Neural cell (in vitro differentiated cells): Measurements from ENCODE around the gene SCAP. TPM values are rescaled to one million over a fixed set of nuclear protein-coding genes. Genes with fewer than 3 reads are reported as not detected.

ENCODE experiments used
- H2AFZ ChIP-seq: fragments of 200-600, 300-800 bp; sonication (generic), shearing (Covaris generic); 2 replicates; pipeline ENCODE4 v1.6.0; 2014; ENCODE audit warnings: low read depth, mild to moderate bottlenecking, antibody characterized with exemption, low read length, moderate library complexity
- H3F3A ChIP-seq: fragments of 200-600 bp; shearing (Covaris generic); 2 replicates; pipeline ENCODE4 v1.6.1; 2016; ENCODE audit warnings: mild to moderate bottlenecking, moderate library complexity, mixed read lengths, antibody characterized with exemption, low read length; ENCODE audit not compliant: insufficient read depth, poor library complexity, severe bottlenecking
- H3K27ac ChIP-seq: fragments of 200-600, 300-800 bp; sonication (generic), shearing (Covaris generic); 2 replicates; pipeline ENCODE4 v1.5.1; 2014; ENCODE audit warnings: mild to moderate bottlenecking, low read length, moderate library complexity
- H3K27me3 ChIP-seq: fragments of 300-800, 200-600 bp; sonication (generic), shearing (Covaris generic); 2 replicates; pipeline ENCODE4 v1.6.0; 2014; ENCODE audit warnings: mild to moderate bottlenecking, low read depth, low read length, moderate library complexity; ENCODE audit not compliant: insufficient read depth
- H3K36me3 ChIP-seq: fragments of 300-800, 200-600 bp; sonication (generic), shearing (Covaris generic); 2 replicates; pipeline ENCODE4 v1.5.1; 2014; ENCODE audit warnings: mild to moderate bottlenecking, antibody characterized with exemption, low read length, moderate library complexity; ENCODE audit not compliant: insufficient read depth
- H3K4me2 ChIP-seq: fragments of 300-800, 200-600 bp; sonication (generic), shearing (Covaris generic); 2 replicates; pipeline ENCODE4 v1.6.0; 2014; ENCODE audit warnings: mild to moderate bottlenecking, low read length
- H3K4me3 ChIP-seq: fragments of 300-800, 200-600 bp; sonication (generic), shearing (Covaris generic); 2 replicates; pipeline ENCODE4 v1.5.1; 2014; ENCODE audit warnings: mild to moderate bottlenecking, low read length, moderate library complexity
- H3K79me2 ChIP-seq: fragments of 200-600 bp; shearing (Covaris generic); replicated peaks from 2 replicates; pipeline ENCODE4 v1.6.0; 2014; ENCODE audit warnings: mild to moderate bottlenecking, low read length, moderate library complexity; ENCODE audit not compliant: insufficient read depth
- H3K9ac ChIP-seq: fragments of 300-800, 200-600 bp; sonication (generic), shearing (Covaris generic); 2 replicates; pipeline ENCODE4 v1.6.1; 2016; ENCODE audit warnings: mild to moderate bottlenecking, low read length, mixed read lengths
- H3K9me2 ChIP-seq: fragments of 200-600 bp; shearing (Covaris generic); 2 replicates; pipeline ENCODE4 v1.6.1; 2016; ENCODE audit warnings: mild to moderate bottlenecking, low read length, mixed read lengths; ENCODE audit not compliant: insufficient read depth
- H3K9me3 ChIP-seq: fragments of 200-600, 300-800 bp; sonication (generic), shearing (Covaris generic); 2 replicates; pipeline ENCODE4 v1.6.1; 2016; ENCODE audit warnings: mild to moderate bottlenecking, mixed run types, low read length, moderate library complexity, mixed read lengths
- H4K20me1 ChIP-seq: fragments of 200-600 bp; shearing (Covaris generic); 2 replicates; pipeline ENCODE4 v1.6.1; 2016; ENCODE audit warnings: mild to moderate bottlenecking, mixed run types; ENCODE audit not compliant: insufficient read depth
- CTCF ChIP-seq: fragments of 450-650 bp; IDR thresholded peaks from 2 replicates; pipeline ENCODE4 v1.5.1; 2014; ENCODE audit warnings: antibody characterized with exemption, mild to moderate bottlenecking, moderate library complexity; ENCODE audit not compliant: poor library complexity, severe bottlenecking
- EP300 ChIP-seq: fragments of 450-650 bp; conservative IDR thresholded peaks from 2 replicates; pipeline ENCODE4 v1.6.1; 2014; ENCODE audit warnings: antibody characterized with exemption, mild to moderate bottlenecking, moderate library complexity; ENCODE audit not compliant: poor library complexity, severe bottlenecking
- EZH2 ChIP-seq: fragments of 200-600, 300-800 bp; shearing (Covaris generic), sonication (generic); IDR thresholded peaks from 2 replicates; pipeline ENCODE4 v1.6.1; 2014; ENCODE audit warnings: antibody characterized with exemption, low read length, borderline replicate concordance, mild to moderate bottlenecking; ENCODE audit not compliant: insufficient read depth, poor library complexity, severe bottlenecking
- MXI1 ChIP-seq: fragments of 450-650 bp; conservative IDR thresholded peaks from 2 replicates; pipeline ENCODE4 v1.6.1; 2014; ENCODE audit warnings: antibody characterized with exemption, mild to moderate bottlenecking; ENCODE audit not compliant: poor library complexity, severe bottlenecking
- POLR2AphosphoS5 ChIP-seq: IDR thresholded peaks from 2 replicates; pipeline ENCODE4 v1.6.1; 2012
- RAD21 ChIP-seq: fragments of 450-650 bp; conservative IDR thresholded peaks from 2 replicates; pipeline ENCODE4 v1.6.1; 2014; ENCODE audit warnings: antibody characterized with exemption, mild to moderate bottlenecking, moderate library complexity
- REST ChIP-seq: IDR thresholded peaks from 2 replicates; pipeline ENCODE4 v1.6.1; 2012; ENCODE audit warnings: borderline replicate concordance
- SMC3 ChIP-seq: fragments of 450-650 bp; conservative IDR thresholded peaks from 2 replicates; pipeline ENCODE4 v1.6.1; 2014; ENCODE audit warnings: antibody characterized with exemption, mild to moderate bottlenecking, moderate library complexity; ENCODE audit not compliant: poor library complexity
- TAF1 ChIP-seq: IDR thresholded peaks from 2 replicates; pipeline ENCODE4 v1.6.1; 2012; ENCODE audit warnings: low read depth
- polyA plus RNA-seq: library from polyadenylated mRNA; depleted of rRNA; stranded (reverse); fragments of >200 nt; gene quantifications from 2 replicates; pipeline ENCODE4 v1.2.3, GENCODE V29; 2014

The SCAP gene
- polyA plus RNA-seq, 1 donor from 2014 or later, result 58.0 TPM

DNA sequence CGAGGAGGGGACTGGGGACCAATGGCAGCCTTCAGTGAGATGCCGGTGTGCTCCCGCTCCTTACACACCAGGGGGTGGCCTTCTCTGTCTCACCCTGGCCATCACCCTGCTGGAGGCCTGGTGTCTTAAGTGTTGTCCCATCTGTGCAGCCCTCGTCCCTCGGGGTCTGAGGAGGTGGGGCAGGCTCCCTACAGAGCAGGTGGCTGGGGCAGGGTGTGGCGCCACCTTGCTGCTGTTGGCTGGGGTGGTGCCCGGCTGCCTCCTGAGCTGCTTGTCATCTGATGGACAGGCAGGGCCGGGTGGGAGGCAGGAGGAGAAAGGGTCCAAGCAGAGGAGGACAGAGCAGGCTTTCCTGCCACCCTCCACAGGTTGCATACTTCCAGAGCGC is 69.0 kb downstream of the SCAP start:
- TF ChIP-seq SMC3, result no peak
- TF ChIP-seq RAD21, result no peak
- TF ChIP-seq EZH2, result no peak
- TF ChIP-seq TAF1, result no peak
- no peak for TF ChIP-seq REST
- TF ChIP-seq CTCF, result no peak
- no peak for TF ChIP-seq MXI1
- no peak for TF ChIP-seq EP300
- no peak for TF ChIP-seq POLR2AphosphoS5
- Histone ChIP-seq H3F3A (no peaks in the 10 kb centered on the region), H3K79me2 (no peaks in the 10 kb centered on the region), H3K4me3 (no peak overlapping the region), H4K20me1 (no peaks in the 10 kb centered on the region), H3K9ac (no peak overlapping the region), H3K27me3 (no peaks in the 10 kb centered on the region), H3K36me3 (no peaks in the 10 kb centered on the region), H3K9me2 (no peaks in the 10 kb centered on the region), H2AFZ (no peak overlapping the region), H3K4me2 (no peak overlapping the region), H3K27ac (no peak overlapping the region), H3K9me3 (no peaks in the 10 kb centered on the region)

DNA sequence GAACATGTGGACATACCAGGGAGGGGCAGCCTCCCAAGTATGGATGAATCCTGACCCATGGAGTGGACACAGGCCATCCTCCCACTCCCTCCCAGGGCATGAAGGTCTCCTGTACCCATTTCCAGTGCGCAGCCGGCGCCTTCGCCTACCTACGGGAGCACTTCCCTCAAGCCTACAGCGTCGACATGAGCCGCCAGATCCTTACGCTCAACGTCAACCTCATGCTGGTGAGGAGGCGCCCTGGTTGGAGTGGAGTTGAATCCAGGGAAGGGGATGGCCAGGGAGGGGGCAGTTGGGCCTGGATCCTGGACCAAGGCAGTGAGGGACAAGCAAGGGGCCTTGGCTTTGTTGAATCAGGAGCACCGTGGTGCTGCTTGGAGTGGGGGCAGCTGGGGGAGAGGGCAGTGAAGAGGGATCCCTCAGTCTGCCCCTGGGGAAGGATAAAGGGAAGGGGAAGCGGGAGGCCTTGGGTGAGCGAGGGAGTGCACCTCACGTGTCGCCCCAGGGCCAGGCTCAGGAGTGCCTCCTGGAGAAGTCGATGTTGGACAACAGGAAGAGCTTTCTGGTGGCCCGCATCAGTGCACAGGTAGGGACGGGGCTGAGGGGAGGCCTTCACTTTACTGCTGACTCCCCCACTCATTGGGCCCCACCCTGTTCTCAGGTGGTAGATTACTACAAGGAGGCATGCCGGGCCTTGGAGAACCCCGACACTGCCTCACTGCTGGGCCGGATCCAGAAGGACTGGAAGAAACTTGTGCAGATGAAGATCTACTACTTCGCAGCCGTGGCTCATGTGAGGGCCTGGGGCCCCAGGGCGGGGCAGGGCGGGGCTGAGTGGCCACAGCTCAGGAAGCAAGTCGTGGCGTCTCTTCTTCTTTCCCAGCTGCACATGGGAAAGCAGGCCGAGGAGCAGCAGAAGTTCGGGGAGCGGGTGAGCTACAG is 69.7 kb downstream of the SCAP start:
- no peaks in the 10 kb centered on the region for H3K9me2 ChIP-seq
- no peaks in the 10 kb centered on the region for H3K36me3 ChIP-seq
- H3K27me3 ChIP-seq, result no peaks in the 10 kb centered on the region
- no peaks in the 10 kb centered on the region for H3K9me3 ChIP-seq
- H4K20me1 ChIP-seq, result no peaks in the 10 kb centered on the region
- H3F3A ChIP-seq, result no peaks in the 10 kb centered on the region
- TF ChIP-seq POLR2AphosphoS5 (no peak), REST (no peak), CTCF (no peak), EP300 (no peak), EZH2 (no peak), MXI1 (no peak), SMC3 (no peak), RAD21 (no peak)
- H3K9ac ChIP-seq, result no peak overlapping the region
- no peak overlapping the region for H3K4me2 ChIP-seq
- no peaks in the 10 kb centered on the region for H3K79me2 ChIP-seq
- no peak overlapping the region for H3K4me3 ChIP-seq
- H2AFZ ChIP-seq, result no peak overlapping the region
- no peak overlapping the region for H3K27ac ChIP-seq
